Keratinocyte (primary cell): ENCODE measurements around the gene SMARCA5.

Source experiments
- EZH2 ChIP-seq: IDR thresholded peaks from one replicate; pipeline ENCODE4 v1.6.1; 2012; ENCODE audit warnings: inconsistent platforms, mild to moderate bottlenecking, low read length, moderate library complexity
- TF ChIP-seq, protein P1 (sequence below), 3 experiments: IDR thresholded peaks in 1 of 3; conservative IDR thresholded peaks in 1 of 3; optimal IDR thresholded peaks in 1 of 3; 2 replicates in 2 of 3; 3 replicates in 1 of 3; pipeline versions ENCODE3 to v1.5.1; 2011; ENCODE audit warnings: low read length in 3 of 3, mild to moderate bottlenecking in 3 of 3, moderate library complexity in 2 of 3, control low read depth in 1 of 3, inconsistent platforms in 1 of 3; ENCODE audit not compliant: insufficient read depth in 2 of 3; ENCODE audit errors: extremely low read depth in 1 of 3

DNA sequence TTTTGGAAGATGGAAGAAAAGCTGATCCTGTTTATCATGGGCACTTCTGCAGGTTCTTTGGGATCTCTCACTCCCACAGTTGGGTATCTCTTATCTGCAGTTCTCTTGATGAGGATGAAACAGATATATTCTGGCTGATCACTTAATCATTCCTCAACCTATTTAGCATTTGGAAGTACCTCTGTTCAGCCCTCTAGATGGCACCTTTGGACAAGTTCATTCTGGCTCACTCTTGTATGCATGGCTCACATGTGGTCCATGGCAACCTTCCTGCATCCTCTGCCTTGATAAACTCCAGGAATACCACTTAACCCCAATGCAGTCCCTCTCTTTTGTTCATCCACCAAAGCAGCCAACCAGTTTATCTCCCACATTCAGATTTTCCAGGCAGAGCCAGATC lies 74.2 kb downstream of the SMARCA5 start:
- TF ChIP-seq, protein P1, sequence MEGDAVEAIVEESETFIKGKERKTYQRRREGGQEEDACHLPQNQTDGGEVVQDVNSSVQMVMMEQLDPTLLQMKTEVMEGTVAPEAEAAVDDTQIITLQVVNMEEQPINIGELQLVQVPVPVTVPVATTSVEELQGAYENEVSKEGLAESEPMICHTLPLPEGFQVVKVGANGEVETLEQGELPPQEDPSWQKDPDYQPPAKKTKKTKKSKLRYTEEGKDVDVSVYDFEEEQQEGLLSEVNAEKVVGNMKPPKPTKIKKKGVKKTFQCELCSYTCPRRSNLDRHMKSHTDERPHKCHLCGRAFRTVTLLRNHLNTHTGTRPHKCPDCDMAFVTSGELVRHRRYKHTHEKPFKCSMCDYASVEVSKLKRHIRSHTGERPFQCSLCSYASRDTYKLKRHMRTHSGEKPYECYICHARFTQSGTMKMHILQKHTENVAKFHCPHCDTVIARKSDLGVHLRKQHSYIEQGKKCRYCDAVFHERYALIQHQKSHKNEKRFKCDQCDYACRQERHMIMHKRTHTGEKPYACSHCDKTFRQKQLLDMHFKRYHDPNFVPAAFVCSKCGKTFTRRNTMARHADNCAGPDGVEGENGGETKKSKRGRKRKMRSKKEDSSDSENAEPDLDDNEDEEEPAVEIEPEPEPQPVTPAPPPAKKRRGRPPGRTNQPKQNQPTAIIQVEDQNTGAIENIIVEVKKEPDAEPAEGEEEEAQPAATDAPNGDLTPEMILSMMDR (optimal IDR thresholded peaks at IDR 0.05 in 1 of 3, IDR thresholded peaks at IDR 0.05 in 1 of 3, conservative IDR thresholded peaks at IDR 0.05 in 1 of 3; ENCODE audit: extremely low read depth in 1 of 3, insufficient read depth in 2 of 3, low read length in 3 of 3), result peak in 2 of 3 experiments; percentile 14 to 31
- TF ChIP-seq EZH2, result no peak
